Osteocyte (in vitro differentiated cells): ENCODE data around the gene ATRNL1. TPM values are rescaled to one million over a fixed set of nuclear protein-coding genes. Genes with fewer than 3 reads are reported as not detected.

Experiments used
- DNase-seq: peaks from one replicate; pipeline ENCODE4 v3.0.0; 2021; ENCODE audit warnings: mixed read lengths; ENCODE audit not compliant: unreplicated experiment; ENCODE audit errors: extremely low spot score
- H3K27ac Mint-ChIP-seq: one replicate; pipeline ENCODE4 v1.8.0; 2021; ENCODE audit warnings: mild to moderate bottlenecking, mixed read lengths; ENCODE audit not compliant: unreplicated experiment
- H3K27me3 Mint-ChIP-seq: one replicate; pipeline ENCODE4 v1.8.0; 2021; ENCODE audit warnings: mixed read lengths; ENCODE audit not compliant: unreplicated experiment
- H3K36me3 Mint-ChIP-seq: one replicate; pipeline ENCODE4 v1.8.0; 2021; ENCODE audit warnings: mixed read lengths; ENCODE audit not compliant: unreplicated experiment
- H3K4me1 Mint-ChIP-seq: one replicate; pipeline ENCODE4 v1.8.0; 2021; ENCODE audit warnings: mixed read lengths; ENCODE audit not compliant: unreplicated experiment
- H3K4me3 Mint-ChIP-seq: one replicate; pipeline ENCODE4 v1.8.0; 2021; ENCODE audit warnings: mild to moderate bottlenecking, moderate library complexity, mixed read lengths; ENCODE audit not compliant: unreplicated experiment
- H3K9me3 Mint-ChIP-seq: one replicate; pipeline ENCODE4 v1.8.0; 2021; ENCODE audit warnings: mixed read lengths; ENCODE audit not compliant: unreplicated experiment
- CTCF ChIP-seq: fragments of 200-600 bp; sonication (generic); IDR thresholded peaks from 2 replicates; pipeline ENCODE4 v1.5.0; 2021; ENCODE audit warnings: antibody characterized with exemption, mild to moderate bottlenecking, moderate library complexity
- total RNA-seq: library from RNA; stranded (reverse); gene quantifications from 2 replicates; pipeline ENCODE4 v1.2.1, GENCODE V29; 2021

Gene ATRNL1
- total RNA-seq, 1 donor from 2014 or later: 20.2 TPM

- Mint-ChIP-seq H3K4me1 (peaks cover 23% of the 10 kb centered on the region), H3K27ac (no peak overlapping the region), H3K4me3 (no peak overlapping the region), H3K36me3 (no peaks in the 10 kb centered on the region), H3K9me3 (no peaks in the 10 kb centered on the region), H3K27me3 (no peaks in the 10 kb centered on the region)
- no peak for TF ChIP-seq CTCF
- no peak for DNase-seq
These were observed 41.9 kb upstream of the ATRNL1 start for GRCh38 chr10:115051216-115051615.

GRCh38 chr10:115052226-115052625 is 40.9 kb upstream of the ATRNL1 start:
- DNase-seq: no peak
- Mint-ChIP-seq H3K9me3 (no peaks in the 10 kb centered on the region), H3K4me3 (no peak overlapping the region), H3K27ac (no peak overlapping the region), H3K36me3 (no peaks in the 10 kb centered on the region), H3K27me3 (no peaks in the 10 kb centered on the region), H3K4me1 (peaks cover 23% of the 10 kb centered on the region)
- no peak for TF ChIP-seq CTCF

- no peak for DNase-seq
- Mint-ChIP-seq H3K4me1 (peaks cover 23% of the 10 kb centered on the region), H3K9me3 (no peaks in the 10 kb centered on the region), H3K27me3 (no peaks in the 10 kb centered on the region), H3K36me3 (no peaks in the 10 kb centered on the region), H3K4me3 (no peak overlapping the region), H3K27ac (no peak overlapping the region)
- TF ChIP-seq CTCF: no peak
These were observed 40.4 kb upstream of the ATRNL1 start for GRCh38 chr10:115052728-115053127.

- TF ChIP-seq CTCF: no peak
These were observed 37.0 kb upstream of the ATRNL1 start for GRCh38 chr10:115056186-115056585.

GRCh38 chr10:115059301-115059898 is 33.8 kb upstream of the ATRNL1 start:
- no peak overlapping the region for H3K27ac Mint-ChIP-seq
- no peaks in the 10 kb centered on the region for H3K4me1 Mint-ChIP-seq
- no peaks in the 10 kb centered on the region for H3K9me3 Mint-ChIP-seq
- TF ChIP-seq CTCF: no peak
- no peaks in the 10 kb centered on the region for H3K36me3 Mint-ChIP-seq
- H3K27me3 Mint-ChIP-seq: no peaks in the 10 kb centered on the region
- no peak overlapping the region for H3K4me3 Mint-ChIP-seq
- no peak for DNase-seq

More at GRCh38 chr10:115056186-115056585, 37.0 kb upstream of the ATRNL1 start:
- H3K9me3 Mint-ChIP-seq: no peaks in the 10 kb centered on the region
- no peak for DNase-seq
- H3K4me3 Mint-ChIP-seq: no peak overlapping the region
- H3K27ac Mint-ChIP-seq: no peak overlapping the region
- no peaks in the 10 kb centered on the region for H3K36me3 Mint-ChIP-seq
- H3K4me1 Mint-ChIP-seq: peaks cover 2% of the 10 kb centered on the region
- no peaks in the 10 kb centered on the region for H3K27me3 Mint-ChIP-seq
